Fibroblast of villous mesenchyme (primary cell): ENCODE data around the gene PKD2L2. TPM values are rescaled to one million over a fixed set of nuclear protein-coding genes. Genes with fewer than 3 reads are reported as not detected.
"Not testable (repeated sequence)": the region's sequence is repeated elsewhere in the genome, so short reads cannot be mapped to it uniquely, and the experiment has no call there.

Experiments used
- DNase-seq: peaks from one replicate; pipeline ENCODE4 v3.0.0-alpha.2; 2010; ENCODE audit warnings: low read depth
- H3K4me3 ChIP-seq: 2 replicates; pipeline ENCODE4 v1.5.1; 2011; ENCODE audit warnings: low read depth, mild to moderate bottlenecking, low read length
- total RNA-seq: library from RNA; depleted of rRNA; stranded (reverse); fragments of >200 nt; gene quantifications from 2 replicates; pipeline ENCODE4 v1.2.3, GENCODE V29; 2012
- TF ChIP-seq, protein P1 (sequence below): IDR thresholded peaks from 2 replicates; pipeline ENCODE4 v1.5.1; 2012; ENCODE audit warnings: low read depth, mild to moderate bottlenecking, low read length; ENCODE audit not compliant: insufficient read depth

The PKD2L2 gene
- total RNA-seq, 1 donor = not detected

DNA sequence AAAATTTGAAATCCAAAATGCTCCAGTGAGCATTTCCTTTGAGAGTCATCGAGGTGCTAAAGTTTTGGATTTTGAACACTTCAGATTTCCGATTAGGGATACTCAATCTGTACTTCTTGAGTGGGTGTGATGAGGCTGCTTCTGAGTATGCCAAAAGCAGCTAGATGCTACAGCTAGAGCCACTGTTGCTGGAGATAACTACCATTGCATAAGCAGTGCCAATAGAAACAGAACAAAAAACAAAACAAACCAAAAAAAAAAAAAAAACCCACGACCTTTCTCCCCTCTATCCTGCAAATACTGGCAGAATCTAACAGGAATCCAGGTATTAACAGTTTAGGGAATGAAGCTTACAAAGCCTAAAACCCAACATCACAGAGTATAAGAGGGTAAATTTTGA, 43.5 kb downstream of the PKD2L2 start:
- TF ChIP-seq, protein P1, sequence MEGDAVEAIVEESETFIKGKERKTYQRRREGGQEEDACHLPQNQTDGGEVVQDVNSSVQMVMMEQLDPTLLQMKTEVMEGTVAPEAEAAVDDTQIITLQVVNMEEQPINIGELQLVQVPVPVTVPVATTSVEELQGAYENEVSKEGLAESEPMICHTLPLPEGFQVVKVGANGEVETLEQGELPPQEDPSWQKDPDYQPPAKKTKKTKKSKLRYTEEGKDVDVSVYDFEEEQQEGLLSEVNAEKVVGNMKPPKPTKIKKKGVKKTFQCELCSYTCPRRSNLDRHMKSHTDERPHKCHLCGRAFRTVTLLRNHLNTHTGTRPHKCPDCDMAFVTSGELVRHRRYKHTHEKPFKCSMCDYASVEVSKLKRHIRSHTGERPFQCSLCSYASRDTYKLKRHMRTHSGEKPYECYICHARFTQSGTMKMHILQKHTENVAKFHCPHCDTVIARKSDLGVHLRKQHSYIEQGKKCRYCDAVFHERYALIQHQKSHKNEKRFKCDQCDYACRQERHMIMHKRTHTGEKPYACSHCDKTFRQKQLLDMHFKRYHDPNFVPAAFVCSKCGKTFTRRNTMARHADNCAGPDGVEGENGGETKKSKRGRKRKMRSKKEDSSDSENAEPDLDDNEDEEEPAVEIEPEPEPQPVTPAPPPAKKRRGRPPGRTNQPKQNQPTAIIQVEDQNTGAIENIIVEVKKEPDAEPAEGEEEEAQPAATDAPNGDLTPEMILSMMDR = no peak
- no peak overlapping the region for H3K4me3 ChIP-seq
- DNase-seq = no peak

DNA sequence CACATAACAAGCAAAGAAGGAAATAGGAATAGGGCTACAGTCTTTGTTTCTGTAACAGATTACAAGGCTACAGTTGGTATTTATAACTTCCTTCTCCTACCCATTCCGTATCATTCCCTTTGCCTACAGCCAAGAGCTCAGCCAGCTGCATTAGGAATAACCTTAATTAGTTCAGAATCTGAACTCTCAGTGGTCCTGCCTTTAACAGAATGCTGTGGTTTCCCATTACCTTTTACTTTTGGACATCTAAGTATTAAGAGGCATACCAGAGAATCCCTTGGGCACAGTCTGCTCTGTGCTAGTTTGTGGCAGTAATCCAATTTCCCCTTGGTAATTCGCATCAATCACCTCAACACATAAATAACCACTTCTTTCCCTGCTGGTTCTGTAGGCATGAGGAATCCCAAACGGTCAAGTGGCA, 44.2 kb downstream of the PKD2L2 start:
- no peak overlapping the region for H3K4me3 ChIP-seq
- TF ChIP-seq, protein P1 = no peak
- peak; percentile 13 for DNase-seq

DNA sequence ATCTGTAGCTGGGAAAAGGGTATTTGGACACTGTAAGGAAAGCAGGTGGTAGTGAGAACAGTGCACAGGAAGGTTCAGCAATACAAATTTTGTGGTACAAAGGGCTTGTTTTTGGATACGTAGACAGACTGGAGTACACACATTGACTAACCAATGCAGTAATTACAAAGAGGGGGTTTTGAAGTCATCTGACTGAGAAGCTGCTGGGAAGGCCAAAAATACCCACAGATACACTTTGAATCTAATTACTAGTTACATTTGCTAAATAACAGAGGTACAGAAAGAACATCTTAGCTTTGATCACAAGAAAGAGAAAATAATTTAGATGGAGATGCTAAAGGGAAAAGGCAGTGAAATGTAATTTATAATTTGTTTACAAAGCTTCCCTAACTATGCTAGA, 45.9 kb downstream of the PKD2L2 start:
- TF ChIP-seq, protein P1 = no peak
- no peak overlapping the region for H3K4me3 ChIP-seq
- DNase-seq = no peak

DNA sequence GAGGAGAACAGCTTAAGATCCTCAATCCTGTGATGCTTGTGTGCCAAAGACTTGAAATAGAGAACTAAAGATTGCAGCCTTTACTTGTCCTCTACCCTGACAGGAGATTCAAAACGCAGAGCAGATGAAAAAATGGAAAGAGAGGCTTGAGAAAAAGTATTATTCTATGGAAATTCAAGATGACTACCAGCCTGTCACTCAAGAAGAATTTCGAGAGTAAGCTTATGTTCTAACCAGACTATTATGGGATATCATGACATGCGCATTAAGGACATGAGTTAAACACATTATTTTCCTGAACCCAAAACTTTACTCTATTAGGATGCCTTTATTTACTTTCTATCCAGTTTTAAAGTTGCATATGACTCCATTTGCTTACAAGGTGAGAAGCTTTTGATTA, 46.4 kb downstream of the PKD2L2 start:
- TF ChIP-seq, protein P1 = no peak
- no peak for DNase-seq
- H3K4me3 ChIP-seq = no peak overlapping the region

DNA sequence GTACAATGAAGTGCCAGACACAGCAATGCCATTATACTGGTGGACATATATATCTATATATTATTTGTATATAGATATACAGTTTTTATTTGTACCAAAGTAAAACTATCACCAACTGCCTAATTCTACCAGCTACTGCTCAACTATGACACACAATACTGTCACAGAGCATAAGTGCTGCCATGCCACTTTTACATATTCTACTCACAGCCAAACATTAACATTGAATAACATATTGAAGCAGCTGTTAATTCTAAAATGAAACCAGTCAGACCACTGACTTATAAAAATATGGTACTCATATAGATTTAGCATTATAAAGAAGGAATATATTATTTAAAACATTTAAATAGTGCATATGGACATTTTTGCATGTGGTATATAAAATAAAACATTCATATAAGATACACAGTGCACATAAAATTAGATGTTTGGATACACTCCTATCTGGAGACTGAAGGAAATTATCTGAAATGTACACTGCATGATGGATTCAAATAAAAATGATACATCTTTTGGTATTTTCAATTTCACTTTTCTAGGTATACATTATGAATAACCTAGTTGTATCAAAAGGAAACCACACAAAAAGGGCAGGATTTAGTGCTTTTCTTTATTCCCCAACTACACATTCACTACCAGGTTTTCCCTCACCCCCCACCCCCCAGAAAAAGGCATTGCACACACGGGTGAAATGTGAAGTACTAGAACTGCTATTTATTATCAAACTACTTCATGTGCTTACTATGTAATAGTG, 48.9 kb downstream of the PKD2L2 start:
- no peak for DNase-seq
- H3K4me3 ChIP-seq = no peak overlapping the region
- TF ChIP-seq, protein P1 = no peak

DNA sequence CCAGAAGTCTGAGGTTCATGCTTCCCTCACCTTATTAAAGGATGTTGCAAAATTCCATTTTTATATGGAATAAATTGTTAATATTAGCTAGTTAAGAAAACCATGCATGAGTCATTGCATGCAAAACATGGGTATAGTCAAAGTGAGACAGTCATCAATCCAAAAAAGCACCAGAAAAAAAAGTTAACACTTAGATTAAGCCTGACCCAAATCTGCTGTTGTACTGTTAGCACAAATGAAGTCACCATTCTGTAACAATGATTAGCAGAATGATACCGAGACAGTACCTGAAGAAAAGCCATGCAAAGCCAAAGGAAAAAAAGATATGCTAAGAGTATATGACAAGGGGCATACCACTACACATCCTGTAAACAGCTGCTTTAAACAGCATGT, 49.5 kb downstream of the PKD2L2 start:
- TF ChIP-seq, protein P1 = no peak
- DNase-seq = no peak
- H3K4me3 ChIP-seq = no peak overlapping the region

DNA sequence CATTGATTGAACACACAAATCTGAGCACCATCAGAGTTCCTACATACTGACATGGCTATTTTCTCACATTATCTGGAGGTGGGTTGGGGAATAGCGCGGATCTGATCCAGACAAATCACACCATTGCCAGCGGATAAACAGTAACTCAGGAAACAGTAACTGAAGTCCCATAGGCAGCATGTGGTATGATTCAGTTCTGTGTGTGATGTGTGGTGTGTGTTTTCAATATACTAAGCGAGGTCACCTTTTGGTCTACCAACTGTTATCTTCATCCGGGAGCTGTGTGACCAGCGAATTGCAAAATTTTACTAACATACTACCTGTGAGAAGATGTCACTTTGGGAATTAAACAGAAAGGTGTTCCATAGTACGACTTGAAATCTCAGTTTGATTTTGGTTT, 50.1 kb downstream of the PKD2L2 start:
- TF ChIP-seq, protein P1 = no peak
- no peak overlapping the region for H3K4me3 ChIP-seq
- no peak for DNase-seq

DNA sequence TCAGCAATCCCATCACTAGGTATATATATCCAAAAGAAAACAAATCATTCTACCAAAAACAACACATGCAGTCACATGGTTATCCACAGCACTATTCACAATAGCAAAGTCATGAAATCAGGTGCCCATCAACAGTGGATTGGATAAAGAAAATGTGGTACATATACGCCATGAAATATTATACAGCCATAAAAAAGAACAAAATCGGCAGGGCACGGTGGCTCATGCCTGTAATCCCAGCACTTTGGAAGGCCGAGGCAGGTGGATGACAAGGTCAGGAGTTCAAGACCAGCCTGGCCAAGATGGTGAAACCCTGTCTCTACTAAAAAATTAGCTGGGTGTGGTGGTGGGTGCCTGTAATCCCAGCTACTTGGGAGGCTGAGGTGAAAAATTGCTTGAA, 55.0 kb downstream of the PKD2L2 start:
- not testable (repeated sequence) for DNase-seq, H3K4me3 ChIP-seq
